ENCODE measurements around the gene B3GNT8. TPM values are rescaled to one million over a fixed set of nuclear protein-coding genes. Genes with fewer than 3 reads are reported as not detected.

The B3GNT8 gene
- total RNA-seq, 1 experiment from 2014 or later, result 0.96 TPM

DNA sequence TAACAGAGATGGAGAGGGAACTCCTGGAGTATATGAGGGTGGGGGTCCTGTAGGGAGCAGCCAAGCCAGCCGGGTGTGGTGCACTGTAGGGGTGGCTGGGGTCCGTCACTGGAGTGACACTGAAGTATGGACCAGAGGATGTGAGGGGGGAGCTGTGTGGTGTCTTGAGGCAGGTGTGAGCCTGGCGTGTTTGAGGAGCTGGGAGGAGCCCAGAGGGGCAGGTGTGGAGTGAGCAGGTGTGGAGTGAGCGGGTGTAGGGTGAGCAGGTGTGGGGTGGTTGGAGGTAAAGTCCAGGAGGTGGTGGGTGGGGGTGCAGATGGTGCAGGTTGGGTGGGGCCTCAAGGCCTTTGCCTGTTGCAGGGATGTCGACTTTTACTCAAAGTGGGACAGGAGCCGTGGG, 5.9 kb downstream of the B3GNT8 start:
- H3K23me2 ChIP-seq (ENCODE audit: insufficient read length, low read depth, low read length, poor library complexity, severe bottlenecking), result no peaks in the 10 kb centered on the region
- no peak overlapping the region for H4K5ac ChIP-seq (ENCODE audit: insufficient read length, low read depth, low read length)
- peak overlapping the region in 1 of 3 experiments; percentile 49; a peak in 2 of 7 replicates for H3K27ac Mint-ChIP-seq
- H3T11ph ChIP-seq (ENCODE audit: low read length), result no peak overlapping the region
- H4K91ac ChIP-seq (ENCODE audit: insufficient read length, low read depth, low read length), result no peak overlapping the region
- H3K56ac ChIP-seq (ENCODE audit: insufficient read length, low read depth, low read length), result no peak overlapping the region
- no peak overlapping the region for H2BK120ac ChIP-seq (ENCODE audit: low read depth, low read length, poor library complexity, severe bottlenecking)
- no peaks in the 10 kb centered on the region for H3K9me3 ChIP-seq (ENCODE audit: control insufficient read depth, low read depth, low read length)
- no peak overlapping the region for H3K27ac ChIP-seq (ENCODE audit: insufficient read length, low read depth, low read length)
- no peak overlapping the region for H2BK12ac ChIP-seq (ENCODE audit: insufficient read length, low read depth, low read length)
- H3K9ac ChIP-seq (ENCODE audit: extremely low read depth, insufficient read length, low read length), result no peak overlapping the region
- H3K4ac ChIP-seq (ENCODE audit: low read depth, low read length), result no peak overlapping the region
- H3K14ac ChIP-seq (ENCODE audit: insufficient read depth, low read length), result no peak overlapping the region
- H3K4me1 ChIP-seq (ENCODE audit: insufficient read depth, low read length), result no peaks in the 10 kb centered on the region
- H2AK5ac ChIP-seq (ENCODE audit: insufficient read length, low read length), result no peak overlapping the region
- no peak overlapping the region for H2BK15ac ChIP-seq (ENCODE audit: low read depth, low read length)
- no peaks in the 10 kb centered on the region for H3K27me3 ChIP-seq (ENCODE audit: insufficient read depth, low read length)
- no peaks in the 10 kb centered on the region for H3K79me2 ChIP-seq (ENCODE audit: insufficient read depth, low read length)
- no peak overlapping the region for H3K23ac ChIP-seq (ENCODE audit: insufficient read length, low read depth, low read length)
- H3K36me3 Mint-ChIP-seq (ENCODE audit: insufficient read depth in 1 of 3, low read depth in 3 of 3), result peaks cover 14 to 53% (median 46%) of the 10 kb centered on the region in 3 experiments
- H4K8ac ChIP-seq (replicated peaks; ENCODE audit: insufficient read length, low read depth, low read length), result no peak overlapping the region
- H3K4me1 Mint-ChIP-seq, result 0 out of 4 replicates have a peak, but pooled peaks cover 0 to 5% of the 10 kb centered on the region in 2 experiments
- H3K4me3 Mint-ChIP-seq, result no peak overlapping the region
- H2BK20ac ChIP-seq (ENCODE audit: low read depth, low read length, poor library complexity, severe bottlenecking), result no peak overlapping the region
- H3K27me3 Mint-ChIP-seq (ENCODE audit: low read depth), result no peaks in the 10 kb centered on the region; the same call in none of the 2 replicates
- WGBS (ENCODE audit: extremely low coverage, insufficient read length, low lambda C conversion rate), result no CpG with 5 or more reads among the region's 6 CpGs
- H3K9me3 Mint-ChIP-seq, result no peaks in the 10 kb centered on the region
- DNase-seq, result no peak
- no peaks in the 10 kb centered on the region for H3K79me1 ChIP-seq (ENCODE audit: insufficient read depth, low read depth, low read length, poor library complexity, severe bottlenecking)
- H3K18ac ChIP-seq (ENCODE audit: insufficient read length, low read depth, low read length), result no peak overlapping the region
- TF ChIP-seq, protein P1, sequence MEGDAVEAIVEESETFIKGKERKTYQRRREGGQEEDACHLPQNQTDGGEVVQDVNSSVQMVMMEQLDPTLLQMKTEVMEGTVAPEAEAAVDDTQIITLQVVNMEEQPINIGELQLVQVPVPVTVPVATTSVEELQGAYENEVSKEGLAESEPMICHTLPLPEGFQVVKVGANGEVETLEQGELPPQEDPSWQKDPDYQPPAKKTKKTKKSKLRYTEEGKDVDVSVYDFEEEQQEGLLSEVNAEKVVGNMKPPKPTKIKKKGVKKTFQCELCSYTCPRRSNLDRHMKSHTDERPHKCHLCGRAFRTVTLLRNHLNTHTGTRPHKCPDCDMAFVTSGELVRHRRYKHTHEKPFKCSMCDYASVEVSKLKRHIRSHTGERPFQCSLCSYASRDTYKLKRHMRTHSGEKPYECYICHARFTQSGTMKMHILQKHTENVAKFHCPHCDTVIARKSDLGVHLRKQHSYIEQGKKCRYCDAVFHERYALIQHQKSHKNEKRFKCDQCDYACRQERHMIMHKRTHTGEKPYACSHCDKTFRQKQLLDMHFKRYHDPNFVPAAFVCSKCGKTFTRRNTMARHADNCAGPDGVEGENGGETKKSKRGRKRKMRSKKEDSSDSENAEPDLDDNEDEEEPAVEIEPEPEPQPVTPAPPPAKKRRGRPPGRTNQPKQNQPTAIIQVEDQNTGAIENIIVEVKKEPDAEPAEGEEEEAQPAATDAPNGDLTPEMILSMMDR (conservative IDR thresholded peaks at IDR 0.05), result no peak
- H2AFZ ChIP-seq (ENCODE audit: low read length), result no peak overlapping the region
- peaks cover 2% of the 10 kb centered on the region for H4K20me1 ChIP-seq (ENCODE audit: control insufficient read depth, insufficient read depth, insufficient read length)
- H2BK5ac ChIP-seq (ENCODE audit: insufficient read length, low read length), result no peak overlapping the region
- no peak overlapping the region for H3K4me2 ChIP-seq (ENCODE audit: insufficient read depth, insufficient read length, low read length)
